Measurements from ENCODE around the gene LPAR3.

Gene LPAR3

GRCh38 chr1:84781946-84782771, 110.8 kb downstream of the LPAR3 start:
- H3K4me3 ChIP-seq (ENCODE audit: insufficient read depth, low read length, poor library complexity, severe bottlenecking), result no peak overlapping the region
- no peaks in the 10 kb centered on the region for H3K9me2 ChIP-seq (replicated peaks; ENCODE audit: insufficient read depth, low read length)
- TF ChIP-seq CTCF (IDR thresholded peaks at IDR 0.05; ENCODE audit: insufficient read depth, low read length, poor library complexity, severe bottlenecking) (peak; percentile 68), EZH2phosphoT487 (conservative IDR thresholded peaks at IDR 0.05; ENCODE audit: low read length) (no peak)
- H3K36me3 ChIP-seq (ENCODE audit: low read length), result no peaks in the 10 kb centered on the region
- H3K4me2 ChIP-seq (ENCODE audit: low read depth, low read length, poor library complexity, severe bottlenecking), result no peak overlapping the region
- no peak overlapping the region for H3K27ac ChIP-seq (ENCODE audit: low read depth, low read length)
- no peak overlapping the region for H2AFZ ChIP-seq (ENCODE audit: low read depth, low read length, severe bottlenecking)
- H3K9me3 ChIP-seq (ENCODE audit: insufficient read depth, low read length), result no peaks in the 10 kb centered on the region
- no peaks in the 10 kb centered on the region for H3F3A ChIP-seq (ENCODE audit: insufficient read depth)
- no peaks in the 10 kb centered on the region for H3K79me2 ChIP-seq (ENCODE audit: insufficient read depth, low read length)
- no peak overlapping the region for H3K9ac ChIP-seq (ENCODE audit: low read length)
- no peaks in the 10 kb centered on the region for H4K20me1 ChIP-seq (ENCODE audit: low read depth, low read length)
- H3K27me3 ChIP-seq (ENCODE audit: low read length), result no peaks in the 10 kb centered on the region

GRCh38 chr1:84780000-84780716, 112.8 kb downstream of the LPAR3 start:
- Histone ChIP-seq H3K27me3 (ENCODE audit: low read length) (no peaks in the 10 kb centered on the region), H3F3A (ENCODE audit: insufficient read depth) (no peaks in the 10 kb centered on the region), H3K9me3 (ENCODE audit: insufficient read depth, low read length) (no peaks in the 10 kb centered on the region), H3K79me2 (ENCODE audit: insufficient read depth, low read length) (no peaks in the 10 kb centered on the region), H3K9ac (ENCODE audit: low read length) (no peak overlapping the region), H3K4me2 (ENCODE audit: low read depth, low read length, poor library complexity, severe bottlenecking) (no peak overlapping the region), H3K9me2 (replicated peaks; ENCODE audit: insufficient read depth, low read length) (no peaks in the 10 kb centered on the region), H3K4me3 (ENCODE audit: insufficient read depth, low read length, poor library complexity, severe bottlenecking) (no peak overlapping the region), H3K27ac (ENCODE audit: low read depth, low read length) (no peak overlapping the region), H2AFZ (ENCODE audit: low read depth, low read length, severe bottlenecking) (no peak overlapping the region), H4K20me1 (ENCODE audit: low read depth, low read length) (no peaks in the 10 kb centered on the region), H3K36me3 (ENCODE audit: low read length) (no peaks in the 10 kb centered on the region)
- TF ChIP-seq EZH2phosphoT487 (conservative IDR thresholded peaks at IDR 0.05; ENCODE audit: low read length), result no peak
- no peak for TF ChIP-seq CTCF (IDR thresholded peaks at IDR 0.05; ENCODE audit: insufficient read depth, low read length, poor library complexity, severe bottlenecking)

GRCh38 chr1:84776639-84777038, 116.4 kb downstream of the LPAR3 start:
- Histone ChIP-seq H3K27ac (ENCODE audit: low read depth, low read length) (no peak overlapping the region), H3K9me2 (replicated peaks; ENCODE audit: insufficient read depth, low read length) (no peaks in the 10 kb centered on the region), H3K27me3 (ENCODE audit: low read length) (no peaks in the 10 kb centered on the region), H3F3A (ENCODE audit: insufficient read depth) (no peaks in the 10 kb centered on the region), H2AFZ (ENCODE audit: low read depth, low read length, severe bottlenecking) (no peak overlapping the region), H3K4me2 (ENCODE audit: low read depth, low read length, poor library complexity, severe bottlenecking) (no peak overlapping the region), H3K4me3 (ENCODE audit: insufficient read depth, low read length, poor library complexity, severe bottlenecking) (no peak overlapping the region), H3K9me3 (ENCODE audit: insufficient read depth, low read length) (no peaks in the 10 kb centered on the region), H4K20me1 (ENCODE audit: low read depth, low read length) (no peaks in the 10 kb centered on the region), H3K9ac (ENCODE audit: low read length) (no peak overlapping the region), H3K79me2 (ENCODE audit: insufficient read depth, low read length) (no peaks in the 10 kb centered on the region), H3K36me3 (ENCODE audit: low read length) (no peaks in the 10 kb centered on the region)
- no peak for TF ChIP-seq CTCF (IDR thresholded peaks at IDR 0.05; ENCODE audit: insufficient read depth, low read length, poor library complexity, severe bottlenecking)
- no peak for TF ChIP-seq EZH2phosphoT487 (conservative IDR thresholded peaks at IDR 0.05; ENCODE audit: low read length)

Measured in SU-DHL-6 (cell line).